Measurements from ENCODE around the gene MYO1B.

Gene MYO1B

GRCh38 chr2:191220671-191221070 lies 24.5 kb upstream of the MYO1B start:
- Histone ChIP-seq H3K36me3 (ENCODE audit: control insufficient read depth, insufficient read depth, low read length) (no peaks in the 10 kb centered on the region), H3K27me3 (replicated peaks; ENCODE audit: control insufficient read depth, insufficient read depth, low read length) (no peaks in the 10 kb centered on the region), H3K4me3 (replicated peaks; ENCODE audit: low read depth, low read length) (no peak overlapping the region)
- no peak for DNase-seq (ENCODE audit: extremely low read depth, insufficient read length)
- TF ChIP-seq CTCF (IDR thresholded peaks at IDR 0.05; ENCODE audit: insufficient read depth, low read length, poor library complexity, severe bottlenecking), result no peak

GRCh38 chr2:191221666-191222065 lies 23.5 kb upstream of the MYO1B start:
- no peak for TF ChIP-seq CTCF (IDR thresholded peaks at IDR 0.05; ENCODE audit: insufficient read depth, low read length, poor library complexity, severe bottlenecking)
- DNase-seq (ENCODE audit: extremely low read depth, insufficient read length), result no peak
- H3K27me3 ChIP-seq (replicated peaks; ENCODE audit: control insufficient read depth, insufficient read depth, low read length), result no peaks in the 10 kb centered on the region; the same call in 1 of the 2 replicates

GRCh38 chr2:191222507-191222906 lies 22.7 kb upstream of the MYO1B start:
- Histone ChIP-seq H3K27me3 (replicated peaks; ENCODE audit: control insufficient read depth, insufficient read depth, low read length) (no peaks in the 10 kb centered on the region; the same call in 1 of the 2 replicates), H3K36me3 (ENCODE audit: control insufficient read depth, insufficient read depth, low read length) (no peaks in the 10 kb centered on the region), H3K4me3 (replicated peaks; ENCODE audit: low read depth, low read length) (no peak overlapping the region)
- DNase-seq (ENCODE audit: extremely low read depth, insufficient read length), result no peak
- no peak for TF ChIP-seq CTCF (IDR thresholded peaks at IDR 0.05; ENCODE audit: insufficient read depth, low read length, poor library complexity, severe bottlenecking)

More at GRCh38 chr2:191221666-191222065, 23.5 kb upstream of the MYO1B start:
- H3K4me3 ChIP-seq (replicated peaks; ENCODE audit: low read depth, low read length), result no peak overlapping the region
- H3K36me3 ChIP-seq (ENCODE audit: control insufficient read depth, insufficient read depth, low read length), result no peaks in the 10 kb centered on the region

GRCh38 chr2:191222952-191223351 lies 22.3 kb upstream of the MYO1B start:
- Histone ChIP-seq H3K4me3 (replicated peaks; ENCODE audit: low read depth, low read length) (no peak overlapping the region), H3K36me3 (ENCODE audit: control insufficient read depth, insufficient read depth, low read length) (no peaks in the 10 kb centered on the region), H3K27me3 (replicated peaks; ENCODE audit: control insufficient read depth, insufficient read depth, low read length) (no peaks in the 10 kb centered on the region; the same call in 1 of the 2 replicates)
- no peak for TF ChIP-seq CTCF (IDR thresholded peaks at IDR 0.05; ENCODE audit: insufficient read depth, low read length, poor library complexity, severe bottlenecking)
- no peak for DNase-seq (ENCODE audit: extremely low read depth, insufficient read length)

- no peak for DNase-seq (ENCODE audit: extremely low read depth, insufficient read length)
- Histone ChIP-seq H3K27me3 (replicated peaks; ENCODE audit: control insufficient read depth, insufficient read depth, low read length) (no peaks in the 10 kb centered on the region; the same call in 1 of the 2 replicates), H3K36me3 (ENCODE audit: control insufficient read depth, insufficient read depth, low read length) (no peaks in the 10 kb centered on the region), H3K4me3 (replicated peaks; ENCODE audit: low read depth, low read length) (no peak overlapping the region)
- TF ChIP-seq CTCF (IDR thresholded peaks at IDR 0.05; ENCODE audit: insufficient read depth, low read length, poor library complexity, severe bottlenecking), result no peak
These were observed 20.1 kb upstream of the MYO1B start for GRCh38 chr2:191225126-191225525.

- no peak for TF ChIP-seq CTCF (IDR thresholded peaks at IDR 0.05; ENCODE audit: insufficient read depth, low read length, poor library complexity, severe bottlenecking)
- no peak for DNase-seq (ENCODE audit: extremely low read depth, insufficient read length)
- H3K4me3 ChIP-seq (replicated peaks; ENCODE audit: low read depth, low read length), result no peak overlapping the region
- H3K36me3 ChIP-seq (ENCODE audit: control insufficient read depth, insufficient read depth, low read length), result no peaks in the 10 kb centered on the region
- no peaks in the 10 kb centered on the region; the same call in 1 of the 2 replicates for H3K27me3 ChIP-seq (replicated peaks; ENCODE audit: control insufficient read depth, insufficient read depth, low read length)
These were observed 19.5 kb upstream of the MYO1B start for GRCh38 chr2:191225690-191226089.

Measured in GM06990 (cell line).